ENCODE data around the gene INPP4B.

Gene INPP4B

DNA sequence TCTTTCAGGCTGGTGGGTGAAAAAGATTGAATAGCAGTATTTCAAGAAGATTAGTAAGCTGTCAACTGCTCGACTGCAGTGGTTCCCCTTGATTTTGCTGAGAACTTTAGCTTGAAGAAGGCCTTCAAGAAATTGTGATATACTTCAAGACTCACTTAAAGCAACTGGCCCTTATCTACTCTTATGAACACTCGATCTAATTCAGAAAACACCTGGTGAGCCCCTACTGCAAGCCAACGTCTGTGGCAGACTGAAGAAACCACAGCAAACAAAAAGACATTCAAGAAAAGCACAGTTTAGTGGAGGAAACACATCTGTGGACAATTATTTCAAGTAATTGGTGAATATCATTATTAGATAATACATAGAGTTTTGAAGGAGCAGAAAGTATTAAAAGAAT, 119.0 kb downstream of the INPP4B start:
- no peak for DNase-seq (ENCODE audit: low read depth)

DNA sequence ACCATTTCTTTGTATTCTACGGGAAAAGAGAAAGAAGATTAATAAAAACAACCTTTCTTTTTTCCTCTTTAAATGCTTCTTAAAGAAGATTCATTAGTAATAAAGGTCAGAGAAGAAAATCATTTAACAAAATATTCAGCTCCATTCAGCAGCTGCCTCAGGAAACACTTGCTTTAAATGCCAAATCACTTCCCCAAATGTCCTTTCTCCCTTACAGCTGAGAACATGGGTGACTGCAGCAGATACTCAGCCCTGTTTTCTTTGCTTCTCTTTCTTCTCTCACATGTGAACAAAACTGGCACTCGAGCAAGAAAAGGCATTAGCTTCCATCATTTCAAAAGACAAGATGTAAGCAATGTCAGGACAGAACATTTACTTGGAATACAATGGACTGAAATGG, 120.2 kb downstream of the INPP4B start:
- DNase-seq (ENCODE audit: low read depth): no peak

DNA sequence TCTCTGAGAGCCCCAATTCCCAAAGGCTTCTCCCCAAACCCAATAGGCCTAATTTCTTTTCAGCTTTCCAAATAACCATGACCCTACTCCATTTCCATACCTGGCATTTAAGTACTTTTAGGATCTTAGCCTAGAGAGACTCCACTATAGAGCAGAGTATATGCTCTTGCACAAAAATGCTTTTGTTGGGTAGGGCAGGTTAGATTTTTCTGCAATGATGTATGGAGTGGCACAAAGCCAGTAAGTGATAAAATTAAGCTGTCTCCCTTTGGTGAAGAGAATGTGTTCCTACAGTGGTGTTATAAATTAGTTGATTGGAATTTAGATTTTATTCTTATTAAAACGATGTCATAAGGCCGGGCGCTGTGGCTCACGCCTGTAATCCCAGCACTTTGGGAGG, 124.9 kb downstream of the INPP4B start:
- DNase-seq (ENCODE audit: low read depth): no peak

DNA sequence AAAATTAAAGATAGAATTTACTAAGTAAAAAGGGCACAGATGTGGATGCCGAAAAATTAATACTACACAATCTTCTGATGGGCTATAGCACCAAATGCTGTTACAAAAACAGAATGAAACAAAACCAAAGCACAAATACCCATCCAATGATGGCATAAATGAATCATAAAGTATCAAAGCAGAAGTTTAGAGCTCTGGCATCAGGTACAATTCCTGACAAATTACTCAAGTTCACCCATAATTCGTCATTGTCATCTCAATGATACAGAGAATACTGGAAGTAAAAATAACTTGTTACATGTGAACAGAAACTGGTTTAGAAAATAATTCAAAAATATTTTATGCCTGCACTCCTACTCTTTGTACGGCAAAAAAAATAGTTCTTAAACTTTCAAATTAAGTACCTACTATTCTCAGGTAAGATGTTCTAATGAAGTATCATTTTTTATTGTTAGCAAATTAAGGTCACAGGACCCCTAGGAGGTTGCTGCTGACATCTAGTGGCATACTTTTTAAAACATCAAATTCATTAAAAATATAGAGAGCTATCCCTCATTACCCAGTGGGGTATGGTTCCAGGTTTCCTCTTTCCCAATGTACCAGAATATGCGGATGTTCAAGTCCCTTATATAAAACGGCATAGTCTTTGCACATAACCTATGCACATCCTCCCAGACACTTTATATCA, 126.1 kb downstream of the INPP4B start:
- no peak for DNase-seq (ENCODE audit: low read depth)

DNA sequence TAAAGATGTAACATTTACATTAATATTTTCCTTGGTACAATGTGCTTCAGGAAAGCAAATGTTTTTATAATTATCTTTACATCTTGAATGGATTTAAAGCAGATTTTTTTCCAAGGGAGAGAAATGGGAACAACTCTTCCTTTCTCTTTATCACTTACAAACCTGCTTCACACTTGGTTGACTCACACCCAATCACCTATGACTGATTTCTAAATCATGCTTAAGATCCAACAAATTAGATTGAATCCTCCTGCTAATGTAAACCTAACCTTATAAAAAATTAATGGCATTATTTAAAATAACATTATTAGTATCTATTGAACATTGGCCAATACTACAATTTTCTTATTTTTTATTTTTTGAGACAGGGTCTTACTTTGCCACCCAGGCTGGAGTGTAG, 127.1 kb downstream of the INPP4B start:
- no peak for DNase-seq (ENCODE audit: low read depth)

DNA sequence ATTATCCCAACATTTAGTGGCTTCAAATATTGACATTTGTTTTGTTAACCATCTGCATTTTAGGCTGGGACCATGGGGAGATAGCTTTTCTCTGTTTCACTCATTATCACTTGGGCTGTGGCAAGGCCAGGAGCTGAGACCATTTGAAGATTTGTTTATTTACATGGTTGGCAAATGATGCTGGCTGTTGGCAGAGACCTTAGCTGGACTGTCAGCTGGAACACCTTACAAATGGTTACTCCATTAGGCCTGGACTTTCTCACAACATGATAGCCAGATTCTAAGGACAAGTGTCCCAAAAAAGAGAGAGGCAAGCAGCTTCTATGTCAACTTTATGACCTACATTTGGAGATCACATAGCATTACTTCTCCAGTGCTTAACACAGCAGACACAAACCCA, 130.4 kb downstream of the INPP4B start:
- no peak for DNase-seq (ENCODE audit: low read depth)

DNA sequence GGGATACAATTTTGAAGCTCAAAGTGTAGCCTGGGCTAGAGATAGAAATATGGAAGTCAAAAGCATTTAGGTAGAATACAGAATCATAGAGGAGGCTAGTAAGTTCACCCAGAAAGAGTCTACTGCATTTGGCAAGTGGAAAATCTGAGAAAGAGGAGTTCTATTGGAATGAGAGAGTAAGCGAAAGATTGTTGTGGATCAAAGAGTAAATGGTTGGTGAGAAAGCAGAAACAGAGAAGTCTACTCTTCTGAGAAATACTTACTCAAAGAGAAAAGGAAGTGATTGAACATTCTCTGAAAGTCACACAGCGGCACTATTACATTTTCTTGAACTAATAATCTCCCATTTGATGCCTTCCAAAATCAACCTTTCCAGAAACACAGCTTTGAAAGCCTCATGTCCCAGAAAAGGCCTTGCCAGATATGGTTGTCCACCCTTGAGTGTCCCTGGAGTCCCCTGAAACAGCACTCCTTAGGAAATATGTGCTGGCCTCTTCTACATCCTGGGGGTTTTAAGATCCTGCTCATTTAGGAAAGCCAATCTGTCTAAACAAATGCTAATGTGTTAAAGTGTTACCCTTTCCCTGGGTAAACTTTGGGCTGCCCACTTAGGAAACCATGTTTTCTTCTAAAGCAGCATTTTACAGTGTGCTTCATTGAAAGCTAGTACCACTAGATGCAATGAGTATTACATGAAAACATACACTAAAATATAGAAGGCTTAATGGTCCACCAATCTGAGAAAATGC, 132.6 kb downstream of the INPP4B start:
- DNase-seq (ENCODE audit: low read depth): no peak

DNA sequence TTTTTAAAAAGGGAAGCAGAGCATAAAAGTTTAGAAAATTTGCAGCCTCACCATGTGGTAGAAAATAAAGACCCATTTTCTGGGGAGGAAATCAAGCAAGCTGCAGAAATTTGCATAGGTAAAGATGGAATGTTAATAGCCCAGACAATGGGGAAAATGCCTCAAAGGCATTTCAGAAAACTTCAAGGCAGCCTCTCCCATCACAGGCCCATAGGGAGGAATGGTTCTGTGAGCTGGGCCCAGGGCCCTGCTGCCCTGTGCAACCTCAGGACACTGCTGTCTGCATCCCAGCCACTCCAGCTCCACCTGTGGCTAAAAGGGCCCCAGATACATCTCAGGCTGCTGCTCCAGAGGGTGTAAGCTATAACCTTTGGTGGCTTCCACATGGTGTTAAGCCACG, 137.9 kb downstream of the INPP4B start:
- no peak for DNase-seq (ENCODE audit: low read depth)

DNA sequence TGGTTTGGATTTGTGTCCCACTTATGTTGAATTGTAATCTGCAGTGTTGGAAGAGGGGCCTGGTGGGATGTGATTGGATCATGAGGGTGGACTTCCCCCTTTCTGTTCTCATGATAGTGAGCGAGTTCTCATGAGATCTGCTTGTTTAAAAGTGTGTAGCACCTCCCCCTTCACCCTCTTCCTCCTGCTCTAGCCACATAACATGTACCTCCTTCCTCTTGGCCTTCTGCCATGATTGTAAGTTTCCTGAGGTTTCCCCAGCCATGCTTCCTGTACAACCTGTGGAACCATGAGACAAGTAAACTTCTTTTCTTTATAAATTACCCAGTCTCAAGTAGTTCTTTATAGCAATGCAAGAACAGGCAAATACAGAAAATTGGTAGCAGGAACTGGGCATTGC, 138.7 kb downstream of the INPP4B start:
- DNase-seq (ENCODE audit: low read depth): no peak

DNA sequence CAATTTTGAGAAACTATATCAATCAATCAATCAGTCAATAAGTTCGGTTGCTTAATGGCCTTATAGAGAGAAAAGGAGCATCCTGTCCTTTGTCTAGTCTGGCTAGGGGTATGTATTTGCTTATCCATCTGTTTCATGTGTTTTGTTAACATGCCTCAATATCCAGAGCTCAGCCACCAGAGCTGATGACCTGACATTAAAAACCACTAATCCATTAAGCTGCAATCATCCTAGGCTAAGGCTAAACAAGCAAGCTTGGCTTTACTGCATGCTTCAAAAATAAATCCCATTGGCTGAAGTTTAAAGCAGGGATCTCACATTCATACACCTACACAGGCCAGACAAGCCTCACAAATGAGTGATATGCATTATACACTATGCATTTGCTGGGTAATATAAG, 139.7 kb downstream of the INPP4B start:
- no peak for DNase-seq (ENCODE audit: low read depth)

DNA sequence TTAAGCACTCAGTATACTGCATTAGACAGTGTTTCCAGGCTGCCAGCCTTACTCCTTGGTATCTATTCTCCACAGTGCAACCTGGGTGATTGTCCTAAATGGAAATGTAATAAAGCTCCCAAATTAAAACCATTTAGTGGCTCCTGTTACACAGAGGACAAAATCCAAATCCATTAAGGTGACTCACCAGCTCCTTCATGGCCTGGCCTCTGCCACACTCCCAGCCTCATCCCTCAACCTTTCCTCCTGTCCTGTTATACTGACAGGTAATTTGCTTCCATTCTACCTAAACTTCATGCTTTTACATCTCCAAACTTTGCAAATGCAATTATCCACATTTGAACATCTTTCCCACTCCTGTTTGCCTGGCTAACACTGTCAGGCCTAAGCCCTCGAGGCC, 140.3 kb downstream of the INPP4B start:
- no peak for DNase-seq (ENCODE audit: low read depth)

DNA sequence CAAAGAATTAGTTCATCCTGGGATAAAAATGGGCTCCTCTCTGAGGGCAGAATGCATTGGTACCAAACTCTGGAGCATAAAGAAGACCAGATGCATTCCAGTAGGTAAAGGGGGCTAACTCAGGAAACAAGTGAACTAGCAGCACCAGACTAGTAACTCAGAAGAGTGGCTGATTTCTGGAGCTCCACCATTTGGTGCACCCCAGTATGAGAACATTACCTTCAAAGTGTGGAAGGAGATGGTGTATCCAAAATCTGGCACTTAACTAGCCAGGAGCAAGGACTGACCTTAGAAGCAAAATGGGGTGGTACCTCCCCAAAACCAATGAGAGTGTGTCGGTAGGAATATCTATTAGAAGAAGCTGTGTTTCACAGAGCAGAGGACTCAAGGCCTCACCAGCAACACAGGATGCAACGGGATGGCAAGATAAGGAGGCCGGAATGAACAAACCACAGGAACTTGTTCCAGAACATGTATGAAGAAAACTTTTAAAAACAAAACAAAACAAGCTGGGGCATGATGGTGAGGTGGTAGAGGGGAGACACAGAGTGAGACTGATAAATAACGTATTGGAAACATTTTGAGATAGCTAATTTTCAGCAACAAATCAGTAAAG, 142.3 kb downstream of the INPP4B start:
- DNase-seq (ENCODE audit: low read depth): peak; percentile 18

DNA sequence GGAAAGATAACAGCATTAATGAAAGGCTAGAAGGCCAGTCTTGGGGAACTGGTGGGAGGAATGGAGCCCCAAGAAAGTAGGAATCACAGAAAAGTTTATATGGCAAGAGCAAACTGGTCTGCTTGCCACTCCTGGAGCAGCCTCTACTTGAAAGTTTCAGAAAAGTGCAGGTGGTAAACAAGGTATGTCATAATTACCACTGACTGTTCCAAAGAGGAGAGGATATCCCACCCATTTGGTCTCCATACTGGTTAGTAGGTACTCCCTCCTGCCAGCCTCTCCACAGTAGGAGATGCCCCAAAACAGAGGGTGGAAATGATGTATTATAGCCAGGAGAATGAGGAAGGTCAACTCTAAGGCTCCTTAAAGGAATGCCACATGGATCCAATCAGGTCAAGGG, 145.1 kb downstream of the INPP4B start:
- DNase-seq (ENCODE audit: low read depth): no peak

DNA sequence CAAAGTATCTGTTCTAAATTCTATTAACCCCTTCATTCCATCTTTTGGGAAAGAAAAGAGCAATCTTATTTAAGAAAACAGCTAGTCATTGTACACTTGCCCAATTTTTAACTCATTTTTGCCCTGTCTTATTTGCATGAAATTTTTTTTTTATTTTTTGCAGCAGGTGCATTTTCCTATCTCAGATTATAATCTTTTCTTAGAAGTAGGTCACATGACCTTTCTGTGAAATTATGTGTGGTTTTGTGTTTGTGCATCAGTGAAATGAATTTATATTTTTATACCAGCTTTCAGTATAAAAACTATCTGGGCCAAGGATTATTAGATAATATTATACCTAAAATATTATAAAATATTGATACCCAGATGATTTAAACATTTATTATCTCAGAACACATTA, 145.6 kb downstream of the INPP4B start:
- no peak for DNase-seq (ENCODE audit: low read depth)

DNA sequence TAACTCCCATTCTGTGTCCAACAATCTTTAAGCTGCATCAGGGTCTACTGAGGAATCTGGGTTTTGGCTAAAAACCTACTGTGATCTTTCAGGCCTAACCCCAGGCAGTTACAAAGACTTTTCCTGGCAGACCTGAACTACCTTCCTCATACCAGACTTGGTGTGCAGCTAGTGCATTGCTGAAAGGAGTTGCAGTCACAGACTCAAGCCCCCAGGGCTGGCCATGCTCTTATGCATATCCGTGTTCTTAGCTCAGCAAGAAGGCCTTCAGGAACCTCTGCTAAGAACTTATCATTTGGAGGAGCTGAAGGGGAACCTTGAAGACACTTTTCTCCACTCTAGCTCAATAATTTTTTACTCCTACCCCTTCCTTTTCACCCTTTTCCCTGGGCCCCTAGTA, 147.5 kb downstream of the INPP4B start:
- no peak for DNase-seq (ENCODE audit: low read depth)

DNA sequence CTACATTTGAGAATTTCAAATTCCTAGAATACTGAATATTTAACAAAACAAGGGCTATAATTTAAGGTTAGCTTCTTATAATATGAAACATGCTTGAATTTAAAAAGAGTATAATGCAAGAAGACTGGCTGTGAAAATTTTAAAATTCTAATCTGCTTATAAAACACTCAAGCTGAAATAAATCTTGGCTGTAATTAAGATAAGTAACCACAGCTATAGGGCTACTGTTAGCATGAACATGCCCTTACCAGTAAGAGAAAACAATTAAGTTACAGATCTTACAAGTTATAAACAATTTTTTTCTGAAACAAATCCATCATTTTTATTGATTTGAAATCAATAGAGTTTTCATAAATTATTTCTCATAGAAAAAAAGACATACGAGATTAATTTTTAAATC, 148.2 kb downstream of the INPP4B start:
- DNase-seq (ENCODE audit: low read depth): no peak

DNA sequence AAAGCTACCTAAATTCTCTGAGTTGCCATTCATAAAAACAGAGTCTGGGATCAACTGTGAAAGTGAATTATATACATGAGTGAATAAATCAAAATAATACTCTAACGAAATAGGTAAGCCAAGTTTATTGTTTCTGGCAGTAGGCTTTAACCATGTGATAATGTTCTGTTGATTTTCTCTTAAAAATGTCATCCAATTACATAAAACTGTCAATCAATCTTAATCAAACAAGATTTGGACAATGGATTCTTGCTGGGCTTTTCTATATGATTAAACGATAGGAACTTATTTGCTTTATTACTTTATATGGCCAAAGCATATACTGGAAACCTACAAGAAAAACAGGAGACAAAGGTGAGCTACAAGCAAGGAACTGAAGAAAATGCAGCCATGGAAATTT, 148.8 kb downstream of the INPP4B start:
- DNase-seq (ENCODE audit: low read depth): no peak

DNA sequence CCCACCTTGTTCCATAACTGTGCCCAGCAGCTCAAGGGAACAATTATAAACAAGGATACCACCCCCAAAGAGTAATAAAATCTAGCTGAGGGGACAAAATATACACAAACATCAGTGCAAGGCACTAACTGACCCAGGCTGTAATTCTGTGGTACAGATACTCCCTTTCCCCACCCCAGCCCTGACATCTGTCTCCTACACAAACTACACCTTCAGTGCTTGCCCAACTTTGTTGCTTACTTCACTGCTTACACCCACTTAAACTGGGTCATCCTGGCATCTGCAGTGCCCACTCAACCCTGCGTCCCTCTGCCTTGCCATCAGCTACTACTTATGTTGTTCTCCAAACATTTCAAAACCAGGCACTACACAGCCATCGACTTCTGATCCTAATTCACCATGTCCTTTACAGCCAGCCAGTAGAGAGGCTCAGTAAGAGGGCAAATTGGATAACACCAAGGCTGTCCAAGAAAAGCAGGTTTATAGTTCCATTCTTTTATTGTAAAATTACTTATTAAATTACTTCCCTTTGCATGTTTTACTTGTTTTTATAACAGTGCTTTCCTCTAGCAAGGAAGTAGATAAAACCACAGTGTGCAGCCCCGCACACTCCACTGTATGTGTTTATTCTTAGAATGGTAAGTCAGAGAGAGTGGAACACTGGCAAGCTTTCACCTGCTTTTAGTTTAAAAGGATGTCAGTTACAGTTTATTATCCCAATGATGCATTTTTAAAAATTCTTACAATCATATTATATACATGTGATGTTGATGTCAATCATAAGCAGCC, 149.6 kb downstream of the INPP4B start:
- no peak for DNase-seq (ENCODE audit: low read depth)

DNA sequence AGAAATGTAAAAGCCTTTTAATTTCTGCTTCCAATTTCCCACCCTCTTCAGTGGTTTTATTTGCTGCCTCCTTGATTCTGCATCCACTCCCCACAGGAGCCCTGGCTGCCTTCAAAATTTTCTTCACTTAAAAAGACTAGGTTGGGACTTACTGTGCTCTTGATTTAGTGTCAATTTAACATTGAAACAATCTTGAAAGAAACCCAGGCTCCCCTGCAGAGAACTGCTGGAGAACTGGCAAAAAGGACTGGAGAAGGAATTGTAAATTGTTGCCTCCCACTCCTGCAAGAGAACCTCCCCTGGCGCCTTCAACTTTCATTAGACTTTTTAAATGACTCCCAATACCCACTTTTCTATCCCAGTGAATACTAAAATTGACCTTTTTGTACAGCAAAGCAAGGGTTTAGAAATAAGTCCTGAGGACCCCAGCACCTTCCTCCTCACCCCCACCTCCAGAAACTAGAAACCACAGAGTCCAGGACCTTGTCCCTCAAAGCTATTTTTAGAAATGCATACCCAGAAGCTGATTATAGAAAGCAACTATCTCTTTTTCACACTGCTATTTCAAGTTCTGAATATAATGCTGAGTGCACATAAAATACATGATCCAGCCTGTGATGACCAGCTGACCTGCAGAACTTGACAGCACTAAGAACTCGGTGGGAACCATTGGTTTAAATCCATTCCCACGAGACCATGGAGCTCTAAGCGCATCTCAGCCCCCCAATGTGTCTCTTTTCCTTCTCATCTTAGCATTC, 155.5 kb downstream of the INPP4B start:
- no peak for DNase-seq (ENCODE audit: low read depth)

DNA sequence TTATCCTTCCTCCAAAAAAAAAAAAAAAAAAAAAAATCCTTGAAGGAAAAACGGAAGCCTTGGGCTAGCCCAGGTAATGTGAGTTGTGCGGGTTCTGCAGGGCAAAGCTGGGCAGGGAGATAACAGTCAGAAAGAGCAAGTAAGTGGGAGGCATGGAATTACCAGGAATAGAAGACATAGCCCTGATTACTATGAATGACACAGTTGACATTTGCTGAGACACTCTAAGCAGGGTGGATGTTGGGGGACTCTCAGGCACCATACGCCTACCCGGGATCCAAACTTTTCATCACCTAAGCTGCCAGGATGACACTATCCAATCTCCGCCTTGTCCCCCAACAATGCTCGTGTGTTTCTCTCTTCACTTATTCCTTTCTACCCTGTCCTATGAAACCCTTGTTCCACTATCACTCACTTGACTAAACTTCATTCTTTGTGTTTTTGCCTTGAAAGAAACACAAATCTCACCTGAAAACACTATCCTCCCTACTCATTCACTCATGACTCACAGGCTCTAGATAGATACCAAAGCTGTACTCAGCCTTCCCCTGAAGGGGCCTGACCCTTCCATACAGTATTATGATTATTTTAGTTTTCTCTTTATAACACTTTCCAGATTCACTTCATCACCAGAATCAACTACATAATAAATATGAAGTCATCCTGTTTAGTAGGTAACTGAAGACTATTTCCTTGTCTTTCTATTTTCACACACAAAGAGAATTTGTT, 158.4 kb downstream of the INPP4B start:
- no peak for DNase-seq (ENCODE audit: low read depth)

DNA sequence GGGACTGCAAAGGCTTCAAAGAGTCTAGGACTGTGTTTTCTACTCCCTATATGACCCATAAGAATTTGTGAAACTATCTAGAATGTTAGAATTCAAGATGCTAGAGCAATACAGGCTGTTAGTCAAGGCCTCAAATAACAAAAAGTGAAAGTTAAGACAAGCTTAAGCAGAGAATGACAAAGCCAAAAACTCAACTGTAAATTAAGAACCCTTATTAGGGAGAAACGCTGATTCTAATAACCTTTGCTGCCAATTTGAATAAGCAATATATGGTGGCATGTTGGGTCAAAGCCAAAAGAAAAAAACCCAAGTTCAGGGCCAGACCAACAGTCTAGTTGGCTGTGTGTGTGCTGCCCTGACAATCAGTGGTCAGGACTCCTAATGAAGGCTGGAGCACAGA, 160.0 kb downstream of the INPP4B start:
- no peak for DNase-seq (ENCODE audit: low read depth)

All from T-helper 22 cell (primary cell).